GM23338 (cell line): ENCODE data around the gene PTPRN2. TPM values are rescaled to one million over a fixed set of nuclear protein-coding genes. Genes with fewer than 3 reads are reported as not detected.

Source experiments
- ATAC-seq: fragments of 200-7000 bp; cut with Tn5 transposase; 3 replicates; pipeline ENCODE4 v1.9.1; 2020
- DNase-seq: peaks from one replicate; pipeline ENCODE4 v3.0.0-alpha.2; 2015; ENCODE audit warnings: low spot score
- H2AFZ ChIP-seq: fragments of 200-600 bp; sonication (generic); 2 replicates; pipeline ENCODE4 v1.8.0; 2016; ENCODE audit warnings: antibody characterized with exemption, mild to moderate bottlenecking, moderate library complexity
- H3F3A ChIP-seq: fragments of 200-600 bp; sonication (generic); replicated peaks from 2 replicates; pipeline ENCODE4 v1.8.0; 2017; ENCODE audit warnings: antibody characterized with exemption, mixed run types, low read depth
- H3K27ac ChIP-seq: fragments of 200-600 bp; sonication (generic); 2 replicates; pipeline ENCODE4 v1.6.1; 2016; ENCODE audit warnings: low read depth
- H3K27me3 ChIP-seq: fragments of 200-600 bp; sonication (generic); 2 replicates; pipeline ENCODE4 v1.8.0; 2016; ENCODE audit warnings: mild to moderate bottlenecking, mixed run types, moderate library complexity; ENCODE audit not compliant: insufficient read depth
- H3K36me3 ChIP-seq: fragments of 200-600 bp; sonication (generic); 2 replicates; pipeline ENCODE4 v1.8.0; 2016; ENCODE audit warnings: mild to moderate bottlenecking; ENCODE audit not compliant: insufficient read depth
- H3K4me1 ChIP-seq: fragments of 200-600 bp; sonication (generic); 2 replicates; pipeline ENCODE4 v1.8.0; 2016; ENCODE audit warnings: mild to moderate bottlenecking, moderate library complexity; ENCODE audit not compliant: insufficient read depth
- H3K4me2 ChIP-seq: fragments of 200-600 bp; sonication (generic); 2 replicates; pipeline ENCODE4 v1.7.1; 2017; ENCODE audit warnings: mixed run types
- H3K4me3 ChIP-seq: fragments of 200-600 bp; sonication (generic); 2 replicates; pipeline ENCODE4 v1.6.1; 2016; ENCODE audit warnings: mixed run types
- H3K79me2 ChIP-seq: fragments of 200-600 bp; sonication (generic); replicated peaks from 2 replicates; pipeline ENCODE4 v1.8.0; 2017; ENCODE audit warnings: mild to moderate bottlenecking; ENCODE audit not compliant: insufficient read depth
- H3K9me2 ChIP-seq: fragments of 200-600 bp; sonication (generic); 2 replicates; pipeline ENCODE4 v1.8.0; 2017; ENCODE audit not compliant: insufficient read depth
- H4K20me1 ChIP-seq: fragments of 200-600 bp; sonication (generic); replicated peaks from 2 replicates; pipeline ENCODE4 v1.8.0; 2017; ENCODE audit warnings: mild to moderate bottlenecking; ENCODE audit not compliant: insufficient read depth
- H3K27ac Mint-ChIP-seq: 2 replicates; pipeline ENCODE4 v1.8.0; 2020; ENCODE audit warnings: inconsistent platforms, mild to moderate bottlenecking, moderate library complexity, mixed read lengths
- H3K27me3 Mint-ChIP-seq: 3 replicates; pipeline ENCODE4 v1.8.0; 2022; ENCODE audit warnings: low read depth, mild to moderate bottlenecking, moderate library complexity, mixed read lengths, inconsistent platforms; ENCODE audit not compliant: insufficient read depth, poor library complexity
- H3K36me3 Mint-ChIP-seq: 3 replicates; pipeline ENCODE4 v1.8.0; 2021; ENCODE audit warnings: low read depth, mild to moderate bottlenecking, inconsistent platforms, moderate library complexity, mixed read lengths
- H3K4me1 Mint-ChIP-seq: 3 replicates; pipeline ENCODE4 v1.8.0; 2020; ENCODE audit warnings: mild to moderate bottlenecking, inconsistent platforms, mixed read lengths
- H3K4me3 Mint-ChIP-seq: 3 replicates; pipeline ENCODE4 v1.8.0; 2021; ENCODE audit warnings: moderate library complexity, mild to moderate bottlenecking, inconsistent platforms, mixed read lengths
- H3K9me3 Mint-ChIP-seq: 3 replicates; pipeline ENCODE4 v1.8.0; 2020; ENCODE audit warnings: moderate library complexity, mild to moderate bottlenecking, inconsistent platforms, mixed read lengths
- CREB1 ChIP-seq: fragments of 250-450 bp; sonication (Bioruptor Pico); IDR thresholded peaks from 2 replicates; pipeline ENCODE4 v1.5.0; 2020; ENCODE audit warnings: low read depth, mild to moderate bottlenecking, moderate library complexity
- EZH2 ChIP-seq: fragments of 200-600 bp; sonication (generic); IDR thresholded peaks from one replicate; pipeline ENCODE4 v1.8.0; 2017; ENCODE audit warnings: antibody characterized with exemption, mild to moderate bottlenecking, low read depth; ENCODE audit not compliant: unreplicated experiment
- JUNB ChIP-seq: IDR thresholded peaks from one replicate; pipeline ENCODE4 v1.6.1; 2016; ENCODE audit warnings: antibody characterized with exemption; ENCODE audit not compliant: unreplicated experiment
- NANOG ChIP-seq: IDR thresholded peaks from 2 replicates; pipeline ENCODE4 v1.6.1; 2016; ENCODE audit warnings: antibody characterized with exemption, borderline replicate concordance
- POLR2AphosphoS5 ChIP-seq: IDR thresholded peaks from 2 replicates; pipeline ENCODE4 v1.6.1; 2016; ENCODE audit warnings: antibody characterized with exemption, low read depth
- STAT1 ChIP-seq: IDR thresholded peaks from one replicate; pipeline ENCODE4 v1.6.1; 2016; ENCODE audit warnings: antibody characterized with exemption; ENCODE audit not compliant: unreplicated experiment
- ZNF114 ChIP-seq: fragments of 250-450 bp; sonication (Bioruptor Pico); IDR thresholded peaks from 2 replicates; pipeline ENCODE4 v1.5.0; 2020; ENCODE audit warnings: mild to moderate bottlenecking, moderate library complexity
- ZNF331 ChIP-seq: fragments of 250-450 bp; sonication (Bioruptor Pico); IDR thresholded peaks from 2 replicates; pipeline ENCODE4 v1.5.0; 2020; ENCODE audit warnings: low read depth, mild to moderate bottlenecking, moderate library complexity
- polyA plus RNA-seq: library from polyadenylated mRNA; unstranded; fragments of >200 nt; fragmentation: Nextera tagmentation; extraction: Ambion mirVana; gene quantifications from 2 replicates; pipeline ENCODE4 v1.2.1, GENCODE V29; 2016
- total RNA-seq: library from RNA; depleted of rRNA; stranded (reverse); fragments of >200 nt; shearing (Covaris generic); gene quantifications from 2 replicates; pipeline ENCODE4 v1.2.3, GENCODE V29; 2014
- TF ChIP-seq, protein P1 (sequence below): fragments of 250-450 bp; sonication (Bioruptor Pico); IDR thresholded peaks from 2 replicates; pipeline ENCODE4 v1.5.0; 2020; ENCODE audit warnings: mild to moderate bottlenecking, moderate library complexity
- TF ChIP-seq, protein P2 (sequence below): IDR thresholded peaks from 2 replicates; pipeline ENCODE4 v1.6.1; 2016; ENCODE audit warnings: antibody characterized with exemption
- TF ChIP-seq, protein P3 (sequence below), 2 experiments: fragments of 200-600 bp in 1 of 2; sonication (generic) in 1 of 2; conservative IDR thresholded peaks; 2 replicates each; pipeline versions ENCODE4 v1.5.1 to v1.6.1; 2016 to 2017; ENCODE audit warnings: antibody characterized with exemption in 2 of 2, low read depth in 2 of 2, mild to moderate bottlenecking in 2 of 2, moderate library complexity in 1 of 2

The PTPRN2 gene
- total and polyA plus RNA-seq, 2 experiments from 2014 or later = 0.87 to 4.0 TPM

DNA sequence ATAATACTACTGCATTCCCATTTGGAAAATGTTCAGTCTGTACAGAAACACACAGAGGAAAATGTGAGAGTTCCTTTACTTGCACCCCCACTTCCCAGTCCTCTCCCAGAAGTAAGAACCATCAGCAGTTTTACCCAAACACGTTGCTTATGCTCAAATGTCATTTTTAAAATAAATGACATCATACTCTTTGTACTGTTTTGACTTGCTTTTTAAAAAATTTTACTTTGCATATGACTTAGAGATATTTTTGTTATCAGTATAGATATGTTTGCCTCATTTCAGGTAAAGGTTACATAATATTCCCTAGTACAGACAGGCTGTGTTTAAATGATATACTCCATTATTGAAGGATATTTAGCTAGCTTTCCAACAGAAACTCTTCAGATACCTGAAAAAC is 13.5 kb upstream of the PTPRN2 start (continued):
- no peak for TF ChIP-seq ZNF331 (CRISPR knock-in tag)
- TF ChIP-seq EZH2 = no peak
- TF ChIP-seq STAT1 = no peak
- no peak for TF ChIP-seq POLR2AphosphoS5
- TF ChIP-seq CREB1 (CRISPR knock-in tag) = no peak
- TF ChIP-seq, protein P1, sequence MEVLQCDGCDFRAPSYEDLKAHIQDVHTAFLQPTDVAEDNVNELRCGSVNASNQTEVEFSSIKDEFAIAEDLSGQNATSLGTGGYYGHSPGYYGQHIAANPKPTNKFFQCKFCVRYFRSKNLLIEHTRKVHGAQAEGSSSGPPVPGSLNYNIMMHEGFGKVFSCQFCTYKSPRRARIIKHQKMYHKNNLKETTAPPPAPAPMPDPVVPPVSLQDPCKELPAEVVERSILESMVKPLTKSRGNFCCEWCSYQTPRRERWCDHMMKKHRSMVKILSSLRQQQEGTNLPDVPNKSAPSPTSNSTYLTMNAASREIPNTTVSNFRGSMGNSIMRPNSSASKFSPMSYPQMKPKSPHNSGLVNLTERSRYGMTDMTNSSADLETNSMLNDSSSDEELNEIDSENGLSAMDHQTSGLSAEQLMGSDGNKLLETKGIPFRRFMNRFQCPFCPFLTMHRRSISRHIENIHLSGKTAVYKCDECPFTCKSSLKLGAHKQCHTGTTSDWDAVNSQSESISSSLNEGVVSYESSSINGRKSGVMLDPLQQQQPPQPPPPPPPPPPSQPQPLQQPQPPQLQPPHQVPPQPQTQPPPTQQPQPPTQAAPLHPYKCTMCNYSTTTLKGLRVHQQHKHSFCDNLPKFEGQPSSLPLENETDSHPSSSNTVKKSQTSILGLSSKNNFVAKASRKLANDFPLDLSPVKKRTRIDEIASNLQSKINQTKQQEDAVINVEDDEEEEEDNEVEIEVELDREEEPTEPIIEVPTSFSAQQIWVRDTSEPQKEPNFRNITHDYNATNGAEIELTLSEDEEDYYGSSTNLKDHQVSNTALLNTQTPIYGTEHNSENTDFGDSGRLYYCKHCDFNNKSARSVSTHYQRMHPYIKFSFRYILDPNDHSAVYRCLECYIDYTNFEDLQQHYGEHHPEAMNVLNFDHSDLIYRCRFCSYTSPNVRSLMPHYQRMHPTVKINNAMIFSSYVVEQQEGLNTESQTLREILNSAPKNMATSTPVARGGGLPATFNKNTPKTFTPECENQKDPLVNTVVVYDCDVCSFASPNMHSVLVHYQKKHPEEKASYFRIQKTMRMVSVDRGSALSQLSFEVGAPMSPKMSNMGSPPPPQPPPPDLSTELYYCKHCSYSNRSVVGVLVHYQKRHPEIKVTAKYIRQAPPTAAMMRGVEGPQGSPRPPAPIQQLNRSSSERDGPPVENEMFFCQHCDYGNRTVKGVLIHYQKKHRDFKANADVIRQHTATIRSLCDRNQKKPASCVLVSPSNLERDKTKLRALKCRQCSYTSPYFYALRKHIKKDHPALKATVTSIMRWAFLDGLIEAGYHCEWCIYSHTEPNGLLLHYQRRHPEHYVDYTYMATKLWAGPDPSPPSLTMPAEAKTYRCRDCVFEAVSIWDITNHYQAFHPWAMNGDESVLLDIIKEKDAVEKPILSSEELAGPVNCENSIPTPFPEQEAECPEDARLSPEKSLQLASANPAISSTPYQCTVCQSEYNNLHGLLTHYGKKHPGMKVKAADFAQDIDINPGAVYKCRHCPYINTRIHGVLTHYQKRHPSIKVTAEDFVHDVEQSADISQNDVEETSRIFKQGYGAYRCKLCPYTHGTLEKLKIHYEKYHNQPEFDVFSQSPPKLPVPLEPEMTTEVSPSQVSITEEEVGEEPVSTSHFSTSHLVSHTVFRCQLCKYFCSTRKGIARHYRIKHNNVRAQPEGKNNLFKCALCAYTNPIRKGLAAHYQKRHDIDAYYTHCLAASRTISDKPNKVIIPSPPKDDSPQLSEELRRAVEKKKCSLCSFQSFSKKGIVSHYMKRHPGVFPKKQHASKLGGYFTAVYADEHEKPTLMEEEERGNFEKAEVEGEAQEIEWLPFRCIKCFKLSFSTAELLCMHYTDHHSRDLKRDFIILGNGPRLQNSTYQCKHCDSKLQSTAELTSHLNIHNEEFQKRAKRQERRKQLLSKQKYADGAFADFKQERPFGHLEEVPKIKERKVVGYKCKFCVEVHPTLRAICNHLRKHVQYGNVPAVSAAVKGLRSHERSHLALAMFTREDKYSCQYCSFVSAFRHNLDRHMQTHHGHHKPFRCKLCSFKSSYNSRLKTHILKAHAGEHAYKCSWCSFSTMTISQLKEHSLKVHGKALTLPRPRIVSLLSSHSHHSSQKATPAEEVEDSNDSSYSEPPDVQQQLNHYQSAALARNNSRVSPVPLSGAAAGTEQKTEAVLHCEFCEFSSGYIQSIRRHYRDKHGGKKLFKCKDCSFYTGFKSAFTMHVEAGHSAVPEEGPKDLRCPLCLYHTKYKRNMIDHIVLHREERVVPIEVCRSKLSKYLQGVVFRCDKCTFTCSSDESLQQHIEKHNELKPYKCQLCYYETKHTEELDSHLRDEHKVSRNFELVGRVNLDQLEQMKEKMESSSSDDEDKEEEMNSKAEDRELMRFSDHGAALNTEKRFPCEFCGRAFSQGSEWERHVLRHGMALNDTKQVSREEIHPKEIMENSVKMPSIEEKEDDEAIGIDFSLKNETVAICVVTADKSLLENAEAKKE (CRISPR knock-in tag) = no peak
- no peak for TF ChIP-seq ZNF114

DNA sequence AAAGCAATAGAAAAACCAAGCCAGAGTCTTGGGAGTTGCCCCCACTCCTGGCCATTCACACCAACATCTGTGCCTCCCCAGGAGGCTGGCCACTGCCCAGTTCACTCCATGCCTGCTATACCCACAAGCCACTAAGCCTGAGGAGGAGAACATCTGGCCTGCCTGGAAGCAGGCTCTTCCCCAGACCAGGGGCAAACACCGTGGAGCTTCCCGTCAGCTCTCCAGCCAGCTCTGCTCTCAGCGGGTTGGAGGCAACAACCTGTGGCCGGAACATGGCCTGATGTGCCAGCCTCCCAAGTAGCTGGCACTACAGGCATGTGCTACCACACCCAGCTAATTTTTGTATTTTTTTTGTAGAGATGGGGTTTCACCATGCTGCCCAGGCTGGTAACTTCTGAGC is 9.1 kb upstream of the PTPRN2 start:
- Mint-ChIP-seq H3K36me3 (peaks cover 12% of the 10 kb centered on the region), H3K4me1 (no peaks in the 10 kb centered on the region), H3K9me3 (peaks cover 11% of the 10 kb centered on the region), H3K27me3 (peaks cover 9% of the 10 kb centered on the region), H3K4me3 (no peak overlapping the region), H3K27ac (no peak overlapping the region)
- H3F3A ChIP-seq = no peaks in the 10 kb centered on the region
- no peaks in the 10 kb centered on the region for H3K4me1 ChIP-seq
- no peak overlapping the region for H3K4me2 ChIP-seq
- H4K20me1 ChIP-seq = no peaks in the 10 kb centered on the region; the same call in 1 of the 2 replicates
- peaks cover 22% of the 10 kb centered on the region for H3K27me3 ChIP-seq
- no peaks in the 10 kb centered on the region for H3K36me3 ChIP-seq
- no peak for ATAC-seq
- 0 out of 2 replicates have a peak, but pooled peaks cover 8% of the 10 kb centered on the region for H3K9me2 ChIP-seq
- H3K4me3 ChIP-seq = no peak overlapping the region
- H3K79me2 ChIP-seq = no peaks in the 10 kb centered on the region
- no peak overlapping the region for H2AFZ ChIP-seq
- no peak overlapping the region for H3K27ac ChIP-seq
- no peak for DNase-seq
- TF ChIP-seq, protein P2, sequence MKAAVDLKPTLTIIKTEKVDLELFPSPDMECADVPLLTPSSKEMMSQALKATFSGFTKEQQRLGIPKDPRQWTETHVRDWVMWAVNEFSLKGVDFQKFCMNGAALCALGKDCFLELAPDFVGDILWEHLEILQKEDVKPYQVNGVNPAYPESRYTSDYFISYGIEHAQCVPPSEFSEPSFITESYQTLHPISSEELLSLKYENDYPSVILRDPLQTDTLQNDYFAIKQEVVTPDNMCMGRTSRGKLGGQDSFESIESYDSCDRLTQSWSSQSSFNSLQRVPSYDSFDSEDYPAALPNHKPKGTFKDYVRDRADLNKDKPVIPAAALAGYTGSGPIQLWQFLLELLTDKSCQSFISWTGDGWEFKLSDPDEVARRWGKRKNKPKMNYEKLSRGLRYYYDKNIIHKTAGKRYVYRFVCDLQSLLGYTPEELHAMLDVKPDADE = no peak
- TF ChIP-seq JUNB (no peak), EZH2 (no peak), NANOG (no peak), CREB1 (CRISPR knock-in tag) (no peak), STAT1 (no peak), ZNF114 (no peak), ZNF331 (CRISPR knock-in tag) (no peak)
- TF ChIP-seq, protein P3, sequence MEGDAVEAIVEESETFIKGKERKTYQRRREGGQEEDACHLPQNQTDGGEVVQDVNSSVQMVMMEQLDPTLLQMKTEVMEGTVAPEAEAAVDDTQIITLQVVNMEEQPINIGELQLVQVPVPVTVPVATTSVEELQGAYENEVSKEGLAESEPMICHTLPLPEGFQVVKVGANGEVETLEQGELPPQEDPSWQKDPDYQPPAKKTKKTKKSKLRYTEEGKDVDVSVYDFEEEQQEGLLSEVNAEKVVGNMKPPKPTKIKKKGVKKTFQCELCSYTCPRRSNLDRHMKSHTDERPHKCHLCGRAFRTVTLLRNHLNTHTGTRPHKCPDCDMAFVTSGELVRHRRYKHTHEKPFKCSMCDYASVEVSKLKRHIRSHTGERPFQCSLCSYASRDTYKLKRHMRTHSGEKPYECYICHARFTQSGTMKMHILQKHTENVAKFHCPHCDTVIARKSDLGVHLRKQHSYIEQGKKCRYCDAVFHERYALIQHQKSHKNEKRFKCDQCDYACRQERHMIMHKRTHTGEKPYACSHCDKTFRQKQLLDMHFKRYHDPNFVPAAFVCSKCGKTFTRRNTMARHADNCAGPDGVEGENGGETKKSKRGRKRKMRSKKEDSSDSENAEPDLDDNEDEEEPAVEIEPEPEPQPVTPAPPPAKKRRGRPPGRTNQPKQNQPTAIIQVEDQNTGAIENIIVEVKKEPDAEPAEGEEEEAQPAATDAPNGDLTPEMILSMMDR (conservative IDR thresholded peaks at IDR 0.05; ENCODE audit: low read depth in 2 of 2) = no peak
